ENCODE measurements around the gene TTPAL. TPM values are rescaled to one million over a fixed set of nuclear protein-coding genes. Genes with fewer than 3 reads are reported as not detected.

TTPAL gene
- total RNA-seq, 2 experiments from 2014 or later, result 5.6 to 18.8 TPM

GRCh38 chr20:44447827-44448419 is 27.8 kb upstream of the TTPAL start:
- no peak overlapping the region for H3K4me2 ChIP-seq (ENCODE audit: low read length)
- no peak overlapping the region for H3K4me3 ChIP-seq (ENCODE audit: low read depth, low read length, poor library complexity, severe bottlenecking)
- ChIA-PET CTCF (ENCODE audit: unreplicated experiment) (no interaction called here), POLR2A (no interaction called here)
- H3K36me3 ChIP-seq (ENCODE audit: insufficient read depth, low read length), result no peaks in the 10 kb centered on the region
- intact Hi-C loops (cut with micrococcal nuclease; ENCODE audit: unreplicated experiment), result no loop called here
- BruUV-seq (replicated peaks), result no TSS peak
- TF ChIP-seq EZH2phosphoT487 (IDR thresholded peaks at IDR 0.05; ENCODE audit: borderline replicate concordance, low read depth, low read length), result no peak
- TF ChIP-seq, protein P1, sequence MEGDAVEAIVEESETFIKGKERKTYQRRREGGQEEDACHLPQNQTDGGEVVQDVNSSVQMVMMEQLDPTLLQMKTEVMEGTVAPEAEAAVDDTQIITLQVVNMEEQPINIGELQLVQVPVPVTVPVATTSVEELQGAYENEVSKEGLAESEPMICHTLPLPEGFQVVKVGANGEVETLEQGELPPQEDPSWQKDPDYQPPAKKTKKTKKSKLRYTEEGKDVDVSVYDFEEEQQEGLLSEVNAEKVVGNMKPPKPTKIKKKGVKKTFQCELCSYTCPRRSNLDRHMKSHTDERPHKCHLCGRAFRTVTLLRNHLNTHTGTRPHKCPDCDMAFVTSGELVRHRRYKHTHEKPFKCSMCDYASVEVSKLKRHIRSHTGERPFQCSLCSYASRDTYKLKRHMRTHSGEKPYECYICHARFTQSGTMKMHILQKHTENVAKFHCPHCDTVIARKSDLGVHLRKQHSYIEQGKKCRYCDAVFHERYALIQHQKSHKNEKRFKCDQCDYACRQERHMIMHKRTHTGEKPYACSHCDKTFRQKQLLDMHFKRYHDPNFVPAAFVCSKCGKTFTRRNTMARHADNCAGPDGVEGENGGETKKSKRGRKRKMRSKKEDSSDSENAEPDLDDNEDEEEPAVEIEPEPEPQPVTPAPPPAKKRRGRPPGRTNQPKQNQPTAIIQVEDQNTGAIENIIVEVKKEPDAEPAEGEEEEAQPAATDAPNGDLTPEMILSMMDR (conservative IDR thresholded peaks at IDR 0.05; ENCODE audit: low read length), result no peak
- H3K9me3 ChIP-seq (ENCODE audit: low read length), result no peaks in the 10 kb centered on the region
- no peaks in the 10 kb centered on the region for H3K4me1 ChIP-seq (ENCODE audit: insufficient read depth, low read length, poor library complexity, severe bottlenecking)
- DNase-seq (ENCODE audit: low spot score), result no peak
- no peak overlapping the region for H2AFZ ChIP-seq (ENCODE audit: low read length)
- no peak overlapping the region for H3K27ac ChIP-seq (ENCODE audit: low read depth, low read length, poor library complexity, severe bottlenecking)
- no peaks in the 10 kb centered on the region for H3K79me2 ChIP-seq (ENCODE audit: insufficient read depth, low read depth, low read length)
- H3K9me2 ChIP-seq (ENCODE audit: insufficient read depth, low read length), result no peaks in the 10 kb centered on the region
- no peaks in the 10 kb centered on the region for H4K20me1 ChIP-seq (ENCODE audit: insufficient read depth, low read length)

DNA sequence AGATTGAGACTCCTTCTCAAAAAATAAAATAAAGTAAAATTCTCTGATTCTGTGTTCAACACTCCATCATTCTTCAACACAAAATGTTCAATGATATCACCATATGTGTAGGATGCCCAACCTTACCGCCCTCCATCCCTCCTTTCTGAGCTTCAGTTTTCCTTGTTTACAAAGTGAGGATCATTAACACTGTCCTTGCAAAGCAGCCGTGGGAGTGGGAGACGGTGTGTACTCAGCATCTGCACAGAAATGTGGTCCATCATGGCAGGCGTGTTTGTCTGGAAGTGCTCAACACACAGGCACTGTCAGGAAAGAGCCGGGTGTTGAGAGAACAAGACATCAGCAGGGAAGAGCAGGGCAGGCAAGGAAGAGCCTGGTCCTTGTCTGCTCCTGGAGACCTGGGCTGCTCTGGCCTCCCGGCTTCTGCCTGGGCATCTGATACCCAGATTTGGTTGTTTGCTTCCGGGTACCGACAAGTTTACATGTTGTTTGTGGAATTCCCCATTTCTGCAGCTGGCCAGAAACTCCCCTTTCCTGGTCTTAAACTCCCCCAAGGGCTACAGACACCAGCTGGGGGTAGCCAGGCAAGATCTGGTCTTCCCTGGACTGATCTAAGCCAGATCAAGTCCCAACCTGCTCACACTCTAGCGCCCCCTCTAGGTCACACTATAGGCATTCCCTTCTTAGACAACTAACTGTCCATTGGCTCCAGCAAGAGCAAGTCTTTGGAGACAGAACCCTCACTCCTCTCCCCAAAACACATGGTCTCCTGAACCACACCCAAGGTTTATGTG is 26.7 kb upstream of the TTPAL start:
- peak; percentile 24 for DNase-seq (ENCODE audit: low spot score)
- intact Hi-C loops (cut with micrococcal nuclease; ENCODE audit: unreplicated experiment), result no loop called here
- no peaks in the 10 kb centered on the region for H3K79me2 ChIP-seq (ENCODE audit: insufficient read depth, low read depth, low read length)
- no peak overlapping the region for H2AFZ ChIP-seq (ENCODE audit: low read length)
- no TSS peak for BruUV-seq (replicated peaks)
- no peak for TF ChIP-seq EZH2phosphoT487 (IDR thresholded peaks at IDR 0.05; ENCODE audit: borderline replicate concordance, low read depth, low read length)
- TF ChIP-seq, protein P1 (conservative IDR thresholded peaks at IDR 0.05; ENCODE audit: low read length), result peak; percentile 71
- H3K27ac ChIP-seq (ENCODE audit: low read depth, low read length, poor library complexity, severe bottlenecking), result no peak overlapping the region
- no peaks in the 10 kb centered on the region for H3K4me1 ChIP-seq (ENCODE audit: insufficient read depth, low read length, poor library complexity, severe bottlenecking)
- POLR2A ChIA-PET, result no interaction called here
- CTCF ChIA-PET (ENCODE audit: unreplicated experiment), result no interaction called here
- H4K20me1 ChIP-seq (ENCODE audit: insufficient read depth, low read length), result no peaks in the 10 kb centered on the region
- H3K9me3 ChIP-seq (ENCODE audit: low read length), result no peaks in the 10 kb centered on the region
- H3K36me3 ChIP-seq (ENCODE audit: insufficient read depth, low read length), result no peaks in the 10 kb centered on the region
- no peaks in the 10 kb centered on the region for H3K9me2 ChIP-seq (ENCODE audit: insufficient read depth, low read length)
- H3K4me3 ChIP-seq (ENCODE audit: low read depth, low read length, poor library complexity, severe bottlenecking), result no peak overlapping the region
- H3K4me2 ChIP-seq (ENCODE audit: low read length), result no peak overlapping the region

GRCh38 chr20:44449864-44450263 is 25.8 kb upstream of the TTPAL start:
- no peaks in the 10 kb centered on the region for H3K4me1 ChIP-seq (ENCODE audit: insufficient read depth, low read length, poor library complexity, severe bottlenecking)
- ChIA-PET POLR2A (interaction anchor here (0.9 kb wide), 1 partner anchor 10 kb away, joined by 4 read pairs; no protein-coding TSS in a partner anchor), CTCF (ENCODE audit: unreplicated experiment) (no interaction called here)
- H3K9me3 ChIP-seq (ENCODE audit: low read length), result no peaks in the 10 kb centered on the region
- BruUV-seq (replicated peaks), result no TSS peak
- no peak overlapping the region for H3K4me3 ChIP-seq (ENCODE audit: low read depth, low read length, poor library complexity, severe bottlenecking)
- no peaks in the 10 kb centered on the region for H3K9me2 ChIP-seq (ENCODE audit: insufficient read depth, low read length)
- H3K4me2 ChIP-seq (ENCODE audit: low read length), result no peak overlapping the region
- H2AFZ ChIP-seq (ENCODE audit: low read length), result no peak overlapping the region
- no peaks in the 10 kb centered on the region for H3K36me3 ChIP-seq (ENCODE audit: insufficient read depth, low read length)
- no peaks in the 10 kb centered on the region for H4K20me1 ChIP-seq (ENCODE audit: insufficient read depth, low read length)
- TF ChIP-seq, protein P1 (conservative IDR thresholded peaks at IDR 0.05; ENCODE audit: low read length), result no peak
- no peak for TF ChIP-seq EZH2phosphoT487 (IDR thresholded peaks at IDR 0.05; ENCODE audit: borderline replicate concordance, low read depth, low read length)
- no peak overlapping the region for H3K27ac ChIP-seq (ENCODE audit: low read depth, low read length, poor library complexity, severe bottlenecking)
- H3K79me2 ChIP-seq (ENCODE audit: insufficient read depth, low read depth, low read length), result no peaks in the 10 kb centered on the region
- no peak for DNase-seq (ENCODE audit: low spot score)
- intact Hi-C loops (cut with micrococcal nuclease; ENCODE audit: unreplicated experiment), result no loop called here
